PC-9 (cell line): ENCODE data around the gene FAF1. TPM values are rescaled to one million over a fixed set of nuclear protein-coding genes. Genes with fewer than 3 reads are reported as not detected.

Experiments used
- BruUV-seq: library from RNA; stranded (reverse); fragments of 400-500 nt; replicated peaks from 2 replicates; lab custom pipeline; 2021; lab: Mats Ljungman, UMichigan
- CTCF ChIA-PET: fragments of 300-600 bp; sonication (Branson Sonifier 250); formaldehyde crosslinking; loops from one replicate; lab custom pipeline; 2022; ENCODE audit warnings: antibody characterized with exemption; lab: Charles Lee
- POLR2A ChIA-PET: fragments of 300-600 bp; sonication (Branson Sonifier 250); formaldehyde crosslinking; loops from one replicate; lab custom pipeline; 2022; ENCODE audit warnings: antibody characterized with exemption; ENCODE audit not compliant: unreplicated experiment; lab: Charles Lee
- DNase-seq, 2 experiments: peaks; one replicate each; pipeline versions ENCODE4 v3.0.0 to v3.0.0-alpha.2; 2015 to 2022; ENCODE audit warnings: mixed read lengths in 1 of 2
- H2AFZ ChIP-seq: fragments of 200-600 bp; sonication (generic); 2 replicates; pipeline ENCODE4 v1.8.1; 2017; ENCODE audit warnings: antibody characterized with exemption
- H3F3A ChIP-seq: fragments of 200-600 bp; sonication (generic); 2 replicates; pipeline ENCODE4 v1.8.1; 2017; ENCODE audit warnings: antibody characterized with exemption, mild to moderate bottlenecking, low read depth; ENCODE audit not compliant: insufficient read depth
- H3K27ac ChIP-seq: fragments of 200-600 bp; sonication (generic); 2 replicates; pipeline ENCODE4 v1.6.1; 2016; ENCODE audit warnings: mixed run types
- H3K27me3 ChIP-seq: fragments of 200-600 bp; sonication (generic); 2 replicates; pipeline ENCODE4 v1.6.1; 2016; ENCODE audit warnings: low read depth, mixed run types; ENCODE audit not compliant: insufficient read depth
- H3K36me3 ChIP-seq: fragments of 200-600 bp; sonication (generic); 2 replicates; pipeline ENCODE4 v1.6.1; 2016; ENCODE audit warnings: low read depth, mixed run types
- H3K4me1 ChIP-seq: fragments of 200-600 bp; sonication (generic); replicated peaks from 2 replicates; pipeline ENCODE4 v1.6.1; 2016; ENCODE audit warnings: mixed run types; ENCODE audit not compliant: insufficient read depth
- H3K4me2 ChIP-seq: fragments of 200-600 bp; sonication (generic); 2 replicates; pipeline ENCODE4 v1.6.1; 2017; ENCODE audit warnings: mixed run types
- H3K4me3 ChIP-seq: fragments of 200-600 bp; sonication (generic); 2 replicates; pipeline ENCODE4 v1.6.1; 2016; ENCODE audit warnings: mixed run types
- H3K79me2 ChIP-seq: fragments of 200-600 bp; sonication (generic); 2 replicates; pipeline ENCODE4 v1.6.1; 2017; ENCODE audit warnings: low read depth, mixed run types
- H3K9me2 ChIP-seq: fragments of 200-600 bp; sonication (generic); 2 replicates; pipeline ENCODE4 v1.8.1; 2017; ENCODE audit warnings: mild to moderate bottlenecking; ENCODE audit not compliant: insufficient read depth
- H3K9me3 ChIP-seq: fragments of 200-600 bp; sonication (generic); 2 replicates; pipeline ENCODE4 v1.8.1; 2016; ENCODE audit warnings: low read depth; ENCODE audit not compliant: insufficient read depth
- H4K20me1 ChIP-seq: fragments of 200-600 bp; sonication (generic); 2 replicates; pipeline ENCODE4 v1.8.1; 2017; ENCODE audit not compliant: insufficient read depth
- EZH2 ChIP-seq: fragments of 200-600 bp; sonication (generic); IDR thresholded peaks from 2 replicates; pipeline ENCODE4 v1.8.0; 2017; ENCODE audit warnings: antibody characterized with exemption, low read depth
- intact Hi-C: fragments of 100-400 bp; cut with micrococcal nuclease; formaldehyde crosslinking; loops from one replicate; pipeline ENCODE4 v1.10.0; 2022; ENCODE audit not compliant: unreplicated experiment
- total RNA-seq: library from RNA; stranded (reverse); gene quantifications from 2 replicates; pipeline ENCODE4 v1.2.3, GENCODE V29; 2021
- TF ChIP-seq, protein P1 (sequence below): fragments of 200-600 bp; sonication (generic); conservative IDR thresholded peaks from 2 replicates; pipeline ENCODE4 v1.6.1; 2017; ENCODE audit warnings: mixed run types, antibody characterized with exemption, mild to moderate bottlenecking, moderate library complexity

FAF1 gene
- total RNA-seq, 1 experiment from 2014 or later, result 105 TPM

DNA sequence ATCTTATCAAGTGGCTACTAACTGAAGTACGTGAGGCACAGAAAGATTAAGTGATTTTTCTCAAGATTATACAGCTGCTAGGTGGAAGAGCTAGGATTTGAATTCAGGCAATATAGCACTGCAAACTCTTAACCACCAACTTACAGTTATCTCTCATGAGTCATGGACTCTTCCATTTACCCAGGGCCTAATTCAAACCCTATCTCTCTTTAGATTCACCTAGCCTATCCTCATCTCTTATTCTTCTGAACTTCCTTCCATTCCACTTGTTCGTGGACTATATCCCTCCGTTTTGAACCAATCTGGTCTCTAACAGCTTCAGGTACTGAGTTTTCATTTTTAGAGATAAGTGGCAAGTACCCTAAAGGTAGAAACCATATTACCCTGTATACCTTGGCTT, 444.0 kb downstream of the FAF1 start:
- Histone ChIP-seq H3K9me2 (no peaks in the 10 kb centered on the region), H3K27ac (no peak overlapping the region), H4K20me1 (no peaks in the 10 kb centered on the region), H3K79me2 (no peaks in the 10 kb centered on the region), H3K4me3 (no peak overlapping the region), H2AFZ (no peak overlapping the region), H3K4me1 (no peaks in the 10 kb centered on the region), H3K27me3 (no peaks in the 10 kb centered on the region), H3K4me2 (no peak overlapping the region), H3K9me3 (no peaks in the 10 kb centered on the region), H3F3A (no peaks in the 10 kb centered on the region), H3K36me3 (no peaks in the 10 kb centered on the region)
- DNase-seq, result no peak
- no TSS peak for BruUV-seq
- intact Hi-C loops, result no loop called here
- TF ChIP-seq, protein P1, sequence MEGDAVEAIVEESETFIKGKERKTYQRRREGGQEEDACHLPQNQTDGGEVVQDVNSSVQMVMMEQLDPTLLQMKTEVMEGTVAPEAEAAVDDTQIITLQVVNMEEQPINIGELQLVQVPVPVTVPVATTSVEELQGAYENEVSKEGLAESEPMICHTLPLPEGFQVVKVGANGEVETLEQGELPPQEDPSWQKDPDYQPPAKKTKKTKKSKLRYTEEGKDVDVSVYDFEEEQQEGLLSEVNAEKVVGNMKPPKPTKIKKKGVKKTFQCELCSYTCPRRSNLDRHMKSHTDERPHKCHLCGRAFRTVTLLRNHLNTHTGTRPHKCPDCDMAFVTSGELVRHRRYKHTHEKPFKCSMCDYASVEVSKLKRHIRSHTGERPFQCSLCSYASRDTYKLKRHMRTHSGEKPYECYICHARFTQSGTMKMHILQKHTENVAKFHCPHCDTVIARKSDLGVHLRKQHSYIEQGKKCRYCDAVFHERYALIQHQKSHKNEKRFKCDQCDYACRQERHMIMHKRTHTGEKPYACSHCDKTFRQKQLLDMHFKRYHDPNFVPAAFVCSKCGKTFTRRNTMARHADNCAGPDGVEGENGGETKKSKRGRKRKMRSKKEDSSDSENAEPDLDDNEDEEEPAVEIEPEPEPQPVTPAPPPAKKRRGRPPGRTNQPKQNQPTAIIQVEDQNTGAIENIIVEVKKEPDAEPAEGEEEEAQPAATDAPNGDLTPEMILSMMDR, result no peak
- no peak for TF ChIP-seq EZH2
- POLR2A ChIA-PET, result no interaction called here
- CTCF ChIA-PET, result no interaction called here

DNA sequence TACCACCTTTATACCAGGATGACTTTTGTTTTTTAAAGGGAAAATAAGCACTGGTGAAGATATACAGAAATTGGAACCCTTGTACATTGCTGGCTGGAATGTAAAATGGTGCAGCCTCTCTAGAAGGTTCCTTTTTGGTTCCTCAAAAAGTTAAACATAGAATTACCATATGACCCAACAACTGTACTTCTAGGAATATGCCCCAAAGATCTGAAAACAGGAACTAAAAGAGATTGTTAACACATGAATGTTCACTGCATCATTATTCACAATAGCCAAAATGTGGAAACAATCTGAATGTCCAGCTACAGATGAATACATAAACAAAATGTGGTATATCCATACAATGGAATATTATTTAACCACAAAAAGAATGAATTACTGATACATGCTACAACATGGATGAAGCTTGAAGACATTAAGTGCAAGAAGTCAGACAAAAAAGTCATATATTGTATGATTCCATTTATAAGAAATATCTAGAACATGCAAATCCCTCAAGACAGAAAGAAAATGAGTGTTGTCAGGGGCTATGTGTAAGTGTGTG, 452.0 kb downstream of the FAF1 start:
- no peaks in the 10 kb centered on the region for H4K20me1 ChIP-seq
- H3K79me2 ChIP-seq, result no peaks in the 10 kb centered on the region
- DNase-seq, result no peak
- intact Hi-C loops, result no loop called here
- H3K36me3 ChIP-seq, result no peaks in the 10 kb centered on the region
- CTCF ChIA-PET, result no interaction called here
- H3K9me2 ChIP-seq, result no peaks in the 10 kb centered on the region; the same call in 1 of the 2 replicates
- no peak overlapping the region for H3K4me2 ChIP-seq
- H3K27me3 ChIP-seq, result no peaks in the 10 kb centered on the region
- H3K4me1 ChIP-seq, result no peaks in the 10 kb centered on the region
- no peaks in the 10 kb centered on the region for H3F3A ChIP-seq
- H3K4me3 ChIP-seq, result no peak overlapping the region
- TF ChIP-seq EZH2, result no peak
- TF ChIP-seq, protein P1, result no peak
- no TSS peak for BruUV-seq
- POLR2A ChIA-PET, result no interaction called here
- H3K9me3 ChIP-seq, result no peaks in the 10 kb centered on the region
- H3K27ac ChIP-seq, result no peak overlapping the region
- H2AFZ ChIP-seq, result no peak overlapping the region

GRCh38 chr1:50505427-50505826, 454.6 kb downstream of the FAF1 start:
- Histone ChIP-seq H3K4me2 (no peak overlapping the region), H3K27me3 (no peaks in the 10 kb centered on the region), H3K9me3 (no peaks in the 10 kb centered on the region), H3K4me3 (no peak overlapping the region), H2AFZ (no peak overlapping the region), H3K9me2 (no peaks in the 10 kb centered on the region; the same call in 1 of the 2 replicates), H3F3A (no peaks in the 10 kb centered on the region), H3K27ac (no peak overlapping the region), H3K4me1 (no peaks in the 10 kb centered on the region), H3K36me3 (no peaks in the 10 kb centered on the region), H3K79me2 (no peaks in the 10 kb centered on the region), H4K20me1 (no peaks in the 10 kb centered on the region)
- no TSS peak for BruUV-seq
- TF ChIP-seq, protein P1, result no peak
- no peak for TF ChIP-seq EZH2
- intact Hi-C loops, result no loop called here
- ChIA-PET POLR2A (no interaction called here), CTCF (no interaction called here)
- no peak for DNase-seq
